Peyer's patch (tissue), 4 donors: ENCODE results near the gene KRTAP21-2.

Experiments
- POLR2A ChIP-seq, 2 donors: fragments of 450-650 bp; IDR thresholded peaks; one replicate each; pipeline ENCODE4 v1.5.1; 2017; ENCODE audit warnings: antibody characterized with exemption in 2 of 2, mild to moderate bottlenecking in 2 of 2, moderate library complexity in 2 of 2
- TF ChIP-seq, protein P1 (sequence below), 6 experiments: fragments of 450-650 bp in 4 of 6; fragments of 200-600 bp in 2 of 6; sonication (generic) in 1 of 6; IDR thresholded peaks; one replicate each; pipeline ENCODE4 v1.5.1; 2017 to 2019; ENCODE audit warnings: antibody characterized with exemption in 6 of 6, mild to moderate bottlenecking in 3 of 6, moderate library complexity in 1 of 6

DNA sequence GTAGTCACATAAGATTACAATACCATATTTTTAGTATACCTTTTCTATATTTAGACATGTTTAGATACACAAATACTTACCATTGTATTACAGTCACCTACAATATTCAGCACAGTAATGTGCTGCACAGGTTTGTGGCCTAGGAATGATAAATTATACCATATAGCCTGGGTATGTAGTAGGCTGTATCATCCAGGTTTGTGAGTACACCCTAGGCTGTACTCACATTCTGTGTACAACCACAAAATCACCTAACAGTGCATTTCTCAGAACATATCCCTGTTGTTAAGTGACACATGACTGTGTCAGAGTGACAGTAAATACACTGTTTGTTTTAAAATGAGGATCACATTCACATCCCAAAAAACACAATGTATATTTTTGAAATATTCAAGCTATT lies 39.6 kb downstream of the KRTAP21-2 start:
- TF ChIP-seq, protein P1, sequence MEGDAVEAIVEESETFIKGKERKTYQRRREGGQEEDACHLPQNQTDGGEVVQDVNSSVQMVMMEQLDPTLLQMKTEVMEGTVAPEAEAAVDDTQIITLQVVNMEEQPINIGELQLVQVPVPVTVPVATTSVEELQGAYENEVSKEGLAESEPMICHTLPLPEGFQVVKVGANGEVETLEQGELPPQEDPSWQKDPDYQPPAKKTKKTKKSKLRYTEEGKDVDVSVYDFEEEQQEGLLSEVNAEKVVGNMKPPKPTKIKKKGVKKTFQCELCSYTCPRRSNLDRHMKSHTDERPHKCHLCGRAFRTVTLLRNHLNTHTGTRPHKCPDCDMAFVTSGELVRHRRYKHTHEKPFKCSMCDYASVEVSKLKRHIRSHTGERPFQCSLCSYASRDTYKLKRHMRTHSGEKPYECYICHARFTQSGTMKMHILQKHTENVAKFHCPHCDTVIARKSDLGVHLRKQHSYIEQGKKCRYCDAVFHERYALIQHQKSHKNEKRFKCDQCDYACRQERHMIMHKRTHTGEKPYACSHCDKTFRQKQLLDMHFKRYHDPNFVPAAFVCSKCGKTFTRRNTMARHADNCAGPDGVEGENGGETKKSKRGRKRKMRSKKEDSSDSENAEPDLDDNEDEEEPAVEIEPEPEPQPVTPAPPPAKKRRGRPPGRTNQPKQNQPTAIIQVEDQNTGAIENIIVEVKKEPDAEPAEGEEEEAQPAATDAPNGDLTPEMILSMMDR (IDR thresholded peaks at IDR 0.05) = no peak
- no peak for TF ChIP-seq POLR2A (IDR thresholded peaks at IDR 0.05)
